HG02885 (cell line): ENCODE results near the gene FAM24B.
"Not testable (repeated sequence)": the region's sequence is repeated elsewhere in the genome, so short reads cannot be mapped to it uniquely, and the experiment has no call there.

Source experiments
- ATAC-seq: cut with Tn5 transposase; IDR thresholded peaks from one replicate; pipeline ENCODE4 v1.9.1; 2021; ENCODE audit warnings: mild to moderate bottlenecking; ENCODE audit not compliant: unreplicated experiment, poor library complexity

The FAM24B gene

DNA sequence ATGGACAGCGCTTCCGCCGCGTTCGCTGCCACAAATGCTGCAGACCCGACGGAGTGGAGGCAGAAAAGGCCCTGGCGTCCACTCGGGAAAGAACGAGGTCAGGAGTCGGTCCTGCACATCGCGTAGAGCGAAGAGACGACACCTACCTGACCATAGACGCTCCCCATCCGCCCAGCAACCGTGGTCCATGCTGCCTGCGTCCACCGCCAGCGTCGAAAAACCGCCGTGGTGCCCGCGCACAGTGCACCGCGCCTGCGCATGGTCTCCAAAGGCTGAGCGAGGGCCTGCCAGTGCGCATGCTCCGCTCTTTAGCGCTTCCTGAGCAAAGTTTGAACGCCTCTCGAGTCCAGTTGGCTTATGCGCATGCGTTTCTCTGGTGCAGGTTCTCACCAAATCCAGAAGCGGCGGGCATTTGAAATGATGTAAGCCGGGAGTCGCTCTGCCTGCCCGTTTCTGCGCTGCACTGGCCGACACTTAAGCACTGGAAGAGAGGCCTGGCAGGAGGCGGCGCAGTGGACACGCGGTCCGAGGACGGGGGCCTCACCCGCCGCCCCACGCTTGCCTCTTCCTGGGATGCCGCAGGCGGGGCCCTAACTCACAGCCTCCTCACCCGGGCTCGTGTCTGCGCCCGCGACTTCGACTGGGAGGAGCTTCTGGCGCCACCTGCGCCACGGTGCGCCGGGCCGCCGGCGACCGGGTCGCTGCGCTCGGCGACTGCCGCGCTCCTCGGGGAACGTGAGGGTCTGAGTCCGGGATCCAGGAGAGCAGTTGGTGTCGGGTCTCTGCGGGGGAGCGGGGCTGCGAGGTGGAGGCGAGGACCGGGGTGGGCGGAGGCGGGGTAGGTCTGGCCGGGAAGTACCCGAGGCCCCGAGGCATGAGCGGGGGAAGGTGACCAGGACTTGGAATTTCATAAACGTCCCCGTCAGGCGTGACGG lies at the start of gene FAM24B:
Gene FAM24B, minus strand, starts transcription at position 243 of the 935 bp plus-strand sequence. CDS start 29,066 bp downstream, outside the sequence.
- ATAC-seq: peak; percentile 79

- ATAC-seq: no peak
Observed at GRCh38 chr10:122915700-122916099, 36.3 kb upstream of the FAM24B start.

GRCh38 chr10:122911889-122912484 lies 32.6 kb upstream of the FAM24B start:
- ATAC-seq: peak; percentile 44

GRCh38 chr10:122910310-122910709 lies 30.9 kb upstream of the FAM24B start, which contains the start of gene FAM24A:
TSS of gene FAM24A (plus strand) at chr10:122910610. CDS start at chr10:122911635, 1,025 bp downstream.
- no peak for ATAC-seq

- not testable (repeated sequence) for ATAC-seq
Observed at GRCh38 chr10:122903861-122904260, 24.5 kb upstream of the FAM24B start.

DNA sequence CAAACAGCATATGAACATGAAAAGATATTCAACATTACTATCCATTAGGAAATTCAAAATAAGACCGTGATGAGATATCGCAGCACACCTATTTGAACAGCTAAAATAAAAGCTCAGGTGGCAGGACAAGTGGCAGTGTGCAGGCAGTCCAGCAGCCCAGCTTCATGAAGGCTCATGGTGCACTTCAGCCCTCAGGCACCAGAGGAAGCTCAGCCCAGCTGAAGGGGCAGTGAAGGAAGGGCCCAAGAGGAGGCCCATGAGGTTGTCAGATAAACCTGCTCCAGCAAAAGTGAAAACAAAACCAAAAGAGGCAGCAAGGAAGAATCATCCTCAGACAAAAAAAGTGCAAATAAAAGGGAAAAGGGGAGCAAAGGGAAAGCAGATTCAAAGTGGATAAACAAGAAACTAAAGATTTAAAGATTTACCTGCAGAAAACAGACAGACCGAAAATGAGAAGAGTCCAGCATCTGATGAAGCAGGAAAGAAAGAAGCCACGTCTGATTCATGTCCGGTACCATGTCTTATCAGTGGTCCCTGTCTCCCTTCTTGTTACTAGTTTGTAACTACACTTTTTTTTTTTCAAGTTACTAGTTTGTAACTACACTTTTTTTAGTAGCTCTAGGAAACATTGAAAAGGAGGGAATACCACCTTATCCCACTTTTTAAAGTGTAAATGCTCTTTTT lies 15.0 kb upstream of the FAM24B start:
- no peak for ATAC-seq

DNA sequence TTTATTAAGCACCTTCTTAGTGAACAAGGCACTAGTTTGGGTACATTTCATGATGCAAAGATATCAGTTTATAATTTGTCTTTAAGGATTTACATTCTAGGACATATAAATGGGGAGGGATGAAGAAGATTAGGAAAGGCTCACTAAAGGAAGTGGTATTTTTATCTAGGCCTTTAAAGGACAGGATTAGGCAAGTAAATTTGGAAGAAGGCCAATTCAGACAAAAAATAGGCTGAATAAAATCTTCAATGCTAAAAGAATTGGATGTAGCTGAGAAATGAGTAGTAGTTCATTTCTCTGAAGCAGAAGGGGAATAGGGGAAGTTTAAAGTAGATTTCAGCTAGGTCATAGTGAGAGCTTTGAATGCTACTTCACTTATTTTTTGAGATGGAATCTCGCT lies 4.8 kb upstream of the FAM24B start:
- no peak for ATAC-seq

DNA sequence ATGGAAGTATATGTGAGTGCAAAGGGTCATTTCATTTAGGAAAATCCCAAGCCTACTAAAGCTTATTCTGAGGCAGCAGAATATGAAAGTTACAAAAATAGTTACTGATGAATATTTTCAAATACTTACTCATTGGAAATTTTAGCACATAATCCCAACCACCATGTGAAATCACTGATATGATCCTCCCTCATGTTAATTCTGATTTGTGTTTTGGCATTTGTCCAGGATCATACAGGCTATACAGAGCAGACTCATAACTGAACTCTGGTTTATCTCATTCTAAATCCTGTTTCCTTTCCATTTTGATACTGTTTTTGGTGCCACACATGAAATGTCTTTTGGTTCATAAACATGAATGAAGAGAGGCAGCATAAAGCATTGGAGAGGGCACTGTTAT lies 3.4 kb upstream of the FAM24B start:
- no peak for ATAC-seq

- no peak for ATAC-seq
Observed at GRCh38 chr10:122878799-122879338, 512 bp downstream of the FAM24B start.

DNA sequence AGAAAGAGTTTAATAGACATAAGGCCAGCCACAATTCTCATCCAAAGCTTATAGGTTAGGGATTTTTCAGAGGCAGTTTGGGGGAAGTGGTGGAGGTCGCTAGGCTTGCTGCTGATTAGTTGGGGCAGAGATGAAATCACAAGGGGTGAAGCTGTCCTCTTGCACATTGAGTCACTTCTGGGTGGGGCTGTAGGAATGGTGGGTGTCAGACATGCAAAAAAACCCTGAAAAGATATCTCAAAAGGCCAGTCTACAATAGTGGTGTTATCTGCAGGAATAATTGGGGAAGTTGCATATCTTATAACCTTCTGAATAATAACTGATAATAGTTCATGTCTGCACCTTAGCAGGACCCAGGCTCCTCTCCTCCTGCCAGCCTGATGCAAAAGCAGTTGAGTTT lies 2.1 kb downstream of the FAM24B start:
- ATAC-seq: no peak

GRCh38 chr10:122876467-122876855 lies 2.9 kb downstream of the FAM24B start:
- ATAC-seq: no peak

DNA sequence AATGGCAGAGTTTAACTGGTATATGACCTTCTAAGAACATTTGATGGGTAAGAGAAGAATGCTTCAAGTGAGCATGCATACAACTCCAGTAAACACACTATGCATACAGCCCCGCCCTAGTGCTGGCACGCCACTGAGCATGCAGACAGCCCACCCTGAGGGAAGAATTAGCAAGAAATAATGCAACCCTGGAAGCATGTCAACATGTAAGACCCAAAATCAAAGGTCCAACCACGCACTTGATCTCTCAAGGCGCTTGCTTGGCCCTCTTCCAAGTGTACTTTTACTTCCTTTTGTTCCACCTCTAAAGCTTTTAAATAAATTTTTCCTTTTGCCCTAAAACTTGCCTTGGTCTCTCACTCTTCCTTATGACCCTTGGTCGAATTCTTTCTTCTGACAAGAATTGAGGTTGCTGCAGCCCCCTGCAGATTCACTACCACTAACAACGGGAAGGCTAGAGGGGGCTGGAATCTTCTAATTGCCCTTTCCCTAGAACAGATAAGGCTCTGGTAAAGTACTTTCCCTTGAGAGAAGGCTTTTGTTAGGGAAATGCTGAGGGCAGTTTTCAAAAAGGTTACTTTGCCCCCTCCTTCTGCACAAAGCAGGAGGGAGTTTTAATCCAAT lies 3.4 kb downstream of the FAM24B start:
- no peak for ATAC-seq

DNA sequence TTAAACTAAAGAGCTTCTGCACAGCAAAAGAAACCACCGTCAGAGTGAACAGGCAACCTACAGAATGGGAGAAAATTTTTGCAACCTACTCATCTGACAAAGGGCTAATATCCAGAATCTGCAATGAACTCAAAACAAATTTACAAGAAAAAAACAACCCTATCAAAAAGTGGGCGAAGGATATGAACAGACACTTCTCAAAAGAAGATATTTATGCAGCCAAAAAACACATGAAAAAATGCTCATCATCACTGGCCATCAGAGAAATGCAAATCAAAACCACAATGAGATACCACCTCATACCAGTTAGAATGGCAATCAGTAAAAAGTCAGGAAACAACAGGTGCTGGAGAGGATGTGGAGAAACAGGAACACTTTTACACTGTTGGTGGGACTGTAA lies 7.4 kb downstream of the FAM24B start:
- ATAC-seq: not testable (repeated sequence)

DNA sequence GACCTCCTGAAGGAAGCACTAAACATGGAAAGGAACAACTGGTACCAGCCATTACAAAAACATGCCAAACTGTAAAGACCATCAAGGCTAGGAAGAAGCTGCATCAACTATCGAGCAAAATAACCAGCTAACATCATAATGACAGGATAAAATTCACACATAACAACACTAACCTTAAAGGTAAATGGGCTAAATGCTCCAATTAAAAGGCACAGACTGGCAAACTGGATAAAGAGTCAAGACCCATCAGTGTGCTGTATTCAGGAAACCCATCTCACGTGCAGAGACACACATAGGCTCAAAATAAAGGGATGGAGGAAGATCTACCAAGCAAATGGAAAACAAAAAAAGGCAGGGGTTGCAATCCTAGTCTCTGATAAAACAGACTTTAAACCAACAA lies 10.6 kb downstream of the FAM24B start:
- ATAC-seq: not testable (repeated sequence)

DNA sequence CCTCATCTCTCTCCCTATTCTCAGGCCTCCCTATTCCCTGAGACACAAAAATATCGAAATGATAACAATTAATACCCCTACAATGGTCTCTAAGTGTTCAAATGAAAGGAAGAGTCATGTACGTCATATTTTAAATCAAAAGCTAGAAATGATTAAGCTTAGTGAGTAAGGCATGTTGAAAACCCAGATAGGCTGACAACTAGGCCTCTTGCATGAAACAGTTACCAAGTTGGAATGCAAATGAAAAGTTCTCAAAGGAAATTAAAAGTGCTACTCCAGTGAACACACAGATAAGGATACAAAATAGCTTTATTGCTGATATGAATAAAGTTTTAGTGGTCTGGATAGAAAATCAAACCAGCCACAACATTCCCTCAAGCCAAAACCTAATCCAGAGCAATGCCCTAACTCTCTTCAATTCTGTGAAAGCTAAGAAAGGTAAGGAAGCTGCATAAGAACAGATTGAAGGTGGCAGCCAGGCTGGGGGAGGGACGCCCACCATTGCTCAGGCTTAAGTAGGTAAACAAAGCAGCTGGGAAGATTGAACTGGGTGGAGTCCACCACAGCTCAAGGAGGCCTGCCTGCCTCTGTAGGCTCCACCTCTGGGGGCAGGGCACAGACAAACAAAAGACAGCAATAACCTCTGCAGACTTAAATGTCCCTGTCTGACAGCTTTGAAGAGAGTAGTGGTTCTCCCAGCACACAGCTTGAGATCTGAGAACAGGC lies 12.5 kb downstream of the FAM24B start:
- ATAC-seq: not testable (repeated sequence)

GRCh38 chr10:122864901-122865300 lies 14.5 kb downstream of the FAM24B start:
- no peak for ATAC-seq

DNA sequence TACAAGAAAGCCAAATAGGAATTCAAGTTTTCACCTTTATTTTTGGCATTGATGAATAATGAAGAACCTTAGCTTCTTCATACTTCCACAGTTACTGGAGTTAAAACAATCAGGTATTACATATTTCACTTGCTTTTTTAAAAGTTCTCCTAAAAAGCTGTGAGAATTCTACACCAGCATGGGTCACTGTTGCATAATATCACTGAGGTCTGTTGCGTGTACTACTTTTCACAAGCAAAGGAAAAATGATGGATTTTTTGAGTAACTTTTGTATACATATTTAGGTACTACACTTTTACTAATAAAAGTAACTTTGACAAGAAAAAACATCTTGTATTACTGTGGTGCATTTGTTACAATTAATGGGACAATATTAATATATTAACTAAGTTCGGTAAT lies 15.2 kb downstream of the FAM24B start:
- ATAC-seq: no peak

DNA sequence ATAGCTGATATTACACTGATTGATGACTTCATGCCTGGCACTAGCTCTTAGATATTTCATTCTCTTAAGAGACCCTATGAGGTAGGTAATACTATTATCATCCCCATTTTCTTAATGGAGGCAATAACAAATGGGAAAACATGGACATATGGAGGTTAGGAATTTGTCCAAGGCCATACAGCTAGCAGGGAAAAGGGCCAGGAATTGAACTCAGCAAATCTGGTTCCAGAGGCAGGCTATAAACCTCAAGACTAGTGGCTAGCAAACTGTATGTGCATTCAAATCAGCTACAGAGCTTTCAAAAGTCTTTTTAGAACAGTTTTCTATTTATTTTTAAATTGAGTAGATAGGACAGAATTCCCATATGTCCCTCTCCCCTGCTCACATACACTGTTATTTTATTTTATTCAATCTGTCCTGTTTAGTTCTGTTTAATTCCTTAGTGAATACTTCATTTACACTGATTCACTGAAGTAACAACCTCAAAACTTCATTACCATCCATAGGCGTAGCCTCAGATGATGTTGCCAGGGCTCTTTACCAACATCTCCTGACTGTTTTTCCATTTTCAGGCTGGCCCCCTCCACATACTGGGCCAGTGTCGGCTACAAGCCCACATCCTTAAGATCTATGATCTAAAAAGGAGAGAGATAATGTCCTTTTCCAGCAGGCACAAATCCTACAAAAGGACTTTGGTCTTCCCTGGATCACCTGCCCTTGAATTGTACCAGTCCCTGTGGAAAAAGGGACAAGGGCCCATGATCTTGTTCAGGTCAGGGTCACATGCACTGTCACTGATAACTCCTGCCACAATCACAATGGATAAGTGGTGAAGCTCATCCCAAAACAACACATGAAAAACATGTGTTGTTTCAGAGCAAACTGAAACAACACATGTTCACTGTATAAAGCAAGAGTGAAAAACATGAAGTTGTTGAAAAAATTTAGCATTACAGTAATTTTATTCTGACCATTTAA lies 15.9 kb downstream of the FAM24B start:
- no peak for ATAC-seq
